Esophagus mucosa (tissue), 1 donor: ENCODE results near the gene CCDC88C. TPM values are rescaled to one million over a fixed set of nuclear protein-coding genes. Genes with fewer than 3 reads are reported as not detected.
A peak's percentile ranks its signal among the peaks of the same experiment; 100 is the strongest.

Experiments
- ATAC-seq: fragments of 200-7000 bp; cut with Tn5 transposase; one replicate; pipeline ENCODE4 v1.9.1; 2020
- total RNA-seq: library from RNA; stranded (reverse); gene quantifications from one replicate; pipeline ENCODE4 v1.2.4, GENCODE V29; 2023
- donor health status: DM: yes; HTN: yes; CAD: no.

The CCDC88C gene
- total RNA-seq, 1 donor from 2014 or later: 26.7 TPM

DNA sequence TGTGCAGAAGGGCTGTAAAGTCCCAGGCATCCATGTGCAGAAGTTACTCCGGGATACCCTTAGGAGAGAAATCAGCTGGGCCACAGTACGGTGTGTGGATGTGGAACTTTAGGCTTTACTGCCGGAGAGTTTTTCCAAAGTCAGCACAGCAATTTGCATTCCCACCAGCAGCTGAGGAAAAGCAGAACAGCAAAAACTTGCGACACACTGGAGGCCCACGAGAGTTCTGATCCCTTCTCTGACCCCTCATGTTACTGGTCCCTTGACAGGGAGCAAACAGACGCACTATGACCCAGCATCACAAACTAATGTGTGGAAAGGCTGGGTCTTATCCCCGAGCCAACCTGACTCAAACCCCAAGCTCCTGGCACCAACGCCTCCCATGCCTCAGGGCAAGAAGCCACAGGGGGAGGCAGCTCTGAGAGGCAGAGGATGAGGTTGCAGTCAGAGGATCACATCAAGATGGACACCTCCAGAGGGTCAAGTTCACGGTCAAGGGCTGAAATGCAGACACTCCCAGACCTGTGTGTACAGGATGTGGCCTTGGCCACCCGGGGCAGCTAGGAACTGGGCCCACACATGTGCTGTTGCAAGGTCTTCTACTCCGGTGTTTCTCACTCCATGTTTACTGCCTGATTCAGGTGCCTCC lies 38.6 kb downstream of the CCDC88C start:
- ATAC-seq: no peak

DNA sequence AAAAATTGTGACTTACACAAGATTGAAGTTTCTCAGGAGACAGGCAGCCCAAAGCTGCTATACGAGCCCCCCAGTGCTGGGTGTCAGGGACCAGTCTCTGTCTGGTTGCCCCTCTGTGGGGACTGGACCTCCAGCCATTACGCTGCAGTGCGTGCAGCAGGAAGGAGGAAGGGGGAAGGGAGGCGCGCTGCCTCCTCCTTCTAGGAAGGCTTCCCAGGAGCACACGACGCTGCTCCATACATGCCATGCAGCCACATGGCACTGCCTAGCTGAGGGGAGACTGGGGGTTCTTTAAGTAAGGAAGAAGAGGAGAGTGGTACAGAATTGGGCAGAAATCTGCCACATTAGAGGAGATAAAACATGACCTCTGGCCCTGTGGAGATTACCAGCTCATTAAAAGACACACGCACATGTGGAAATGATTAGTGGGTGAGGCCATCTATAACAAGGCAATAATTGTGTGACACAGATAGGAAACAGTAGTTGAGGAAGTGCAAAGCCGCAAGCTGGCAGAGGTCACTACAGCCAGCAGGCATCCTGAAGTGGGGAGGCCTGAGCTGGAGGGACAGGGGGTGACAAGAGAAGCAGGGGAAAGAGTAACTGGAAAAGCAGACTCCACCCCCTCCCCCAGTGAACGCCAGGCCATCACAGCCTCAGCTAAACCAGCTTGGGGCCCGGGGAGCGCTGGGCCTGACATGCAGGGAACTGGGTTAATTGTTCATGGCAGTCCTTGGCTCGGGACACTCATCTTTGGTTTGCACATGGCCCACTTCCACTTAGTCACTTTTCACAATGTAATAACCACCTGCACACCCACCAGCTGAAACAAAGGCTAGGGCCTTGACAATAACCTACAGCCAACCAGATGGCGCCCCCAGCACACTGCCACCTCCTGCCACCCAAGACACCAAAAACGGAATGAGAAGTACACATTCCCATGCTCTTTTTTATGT lies 39.6 kb downstream of the CCDC88C start:
- ATAC-seq: no peak

DNA sequence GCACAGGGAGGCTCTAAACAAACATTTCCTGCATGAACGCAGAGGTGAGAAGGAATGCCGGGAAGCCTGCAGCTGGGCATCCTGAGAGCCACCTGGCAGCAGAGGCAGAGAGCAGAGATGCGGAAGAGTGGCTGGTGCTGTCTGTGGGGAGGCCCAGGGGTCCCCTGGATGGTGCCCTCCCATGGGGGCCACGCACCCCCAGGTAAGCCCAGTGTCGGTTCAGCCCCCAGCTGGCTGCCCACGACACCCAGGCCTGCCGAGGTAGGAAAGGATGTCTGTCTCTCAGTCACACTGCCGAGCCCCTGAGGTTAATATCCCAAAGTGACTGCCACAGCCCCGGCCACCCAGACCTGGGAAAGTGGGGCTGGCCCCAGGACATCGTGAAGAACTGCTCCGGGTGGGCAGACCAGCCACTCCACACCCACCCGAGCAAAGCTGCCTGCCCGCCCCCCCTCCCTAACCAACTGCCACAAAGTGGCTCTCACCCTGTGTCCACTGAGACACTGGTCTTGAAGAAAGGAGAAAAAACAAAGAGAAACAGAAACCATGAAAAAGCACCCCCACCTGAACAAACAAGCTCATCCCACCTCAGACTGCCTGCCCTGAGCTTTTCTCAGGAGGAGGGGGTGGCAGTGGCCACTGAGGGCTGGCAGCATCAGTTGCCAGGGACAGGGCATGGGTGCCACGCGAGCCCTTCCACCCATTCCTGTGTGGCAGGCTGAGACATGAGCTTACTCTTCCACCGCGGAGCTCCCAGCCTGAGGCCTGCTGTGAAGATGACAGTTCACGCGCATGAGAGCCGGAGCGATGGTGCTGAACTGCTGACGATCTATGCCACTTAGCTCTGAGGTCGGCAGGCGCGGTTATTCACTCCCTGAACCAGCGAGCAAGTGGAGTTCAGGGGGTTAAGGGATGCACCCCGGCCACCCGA lies 40.8 kb downstream of the CCDC88C start:
- ATAC-seq: peak; percentile 43

GRCh38 chr14:91375720-91376452 lies 41.7 kb downstream of the CCDC88C start:
- ATAC-seq: no peak

DNA sequence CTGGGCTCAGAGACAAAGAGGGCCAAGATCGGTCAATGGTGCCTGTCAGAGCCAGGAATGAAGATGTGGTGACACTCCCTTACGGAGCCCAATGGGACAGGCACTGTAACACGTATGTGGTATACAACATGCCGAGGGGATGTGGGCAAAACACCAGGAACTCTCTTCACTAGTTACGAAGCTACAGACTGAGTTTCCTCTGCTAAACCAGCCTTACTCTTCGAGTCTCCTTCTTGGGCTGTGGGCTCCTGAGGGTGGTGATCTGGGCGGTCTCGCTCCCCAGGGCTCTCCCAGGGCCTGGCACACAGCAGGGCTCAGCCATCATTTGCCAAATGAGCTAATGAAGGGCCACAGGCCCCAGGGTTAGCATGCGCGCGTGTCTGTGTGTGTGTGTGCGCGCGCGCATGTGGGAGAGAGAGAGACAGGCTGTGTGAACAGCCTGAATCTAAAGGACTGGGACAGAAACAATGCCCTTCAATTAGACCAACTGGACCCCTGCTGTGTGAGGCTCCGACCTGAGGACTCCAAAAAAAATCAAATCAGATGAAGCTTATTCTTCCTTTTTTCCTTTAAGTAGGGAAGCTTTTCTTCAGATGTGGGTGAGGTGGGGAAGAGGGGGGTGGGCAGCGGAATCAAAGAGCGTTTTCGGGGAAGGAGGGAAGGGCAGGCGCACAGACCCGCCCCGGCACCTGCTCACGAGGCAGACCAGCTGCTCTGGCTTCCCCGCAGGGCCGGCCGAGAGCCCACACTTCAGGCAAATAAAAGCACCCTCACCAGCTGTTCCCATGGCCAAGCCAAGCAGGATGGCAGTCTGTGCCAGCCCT lies 42.5 kb downstream of the CCDC88C start:
- no peak for ATAC-seq

GRCh38 chr14:91374287-91374878 lies 43.2 kb downstream of the CCDC88C start:
- no peak for ATAC-seq

- ATAC-seq: no peak
Measured at GRCh38 chr14:91373591-91374254, 43.9 kb downstream of the CCDC88C start.

GRCh38 chr14:91372671-91373495 lies 44.7 kb downstream of the CCDC88C start:
- ATAC-seq: no peak

DNA sequence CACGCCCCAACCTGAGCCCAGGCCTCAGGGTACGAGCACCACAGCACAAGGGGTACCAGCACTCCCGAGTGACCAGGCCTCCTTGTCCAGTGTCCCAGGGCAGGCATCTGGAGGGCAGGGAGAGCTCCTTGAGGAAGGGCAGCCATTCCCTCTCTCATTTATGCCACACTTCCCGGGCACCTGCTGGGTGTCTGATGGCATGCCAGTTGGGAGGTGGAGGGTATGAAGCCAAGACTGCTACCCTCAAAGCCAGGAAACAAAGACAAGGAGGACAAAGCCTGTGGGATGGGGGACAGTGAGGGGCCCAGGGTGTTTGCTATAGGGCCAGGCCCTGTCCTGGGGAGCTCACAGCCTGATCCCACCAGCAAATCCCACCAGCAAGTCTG lies 45.6 kb downstream of the CCDC88C start:
- ATAC-seq: no peak

GRCh38 chr14:91371011-91371989 lies 46.3 kb downstream of the CCDC88C start:
- peak; percentile 56 for ATAC-seq

GRCh38 chr14:91369628-91370445 lies 47.8 kb downstream of the CCDC88C start:
- peak; percentile 83 for ATAC-seq

GRCh38 chr14:91368776-91369416 lies 48.7 kb downstream of the CCDC88C start:
- no peak for ATAC-seq

DNA sequence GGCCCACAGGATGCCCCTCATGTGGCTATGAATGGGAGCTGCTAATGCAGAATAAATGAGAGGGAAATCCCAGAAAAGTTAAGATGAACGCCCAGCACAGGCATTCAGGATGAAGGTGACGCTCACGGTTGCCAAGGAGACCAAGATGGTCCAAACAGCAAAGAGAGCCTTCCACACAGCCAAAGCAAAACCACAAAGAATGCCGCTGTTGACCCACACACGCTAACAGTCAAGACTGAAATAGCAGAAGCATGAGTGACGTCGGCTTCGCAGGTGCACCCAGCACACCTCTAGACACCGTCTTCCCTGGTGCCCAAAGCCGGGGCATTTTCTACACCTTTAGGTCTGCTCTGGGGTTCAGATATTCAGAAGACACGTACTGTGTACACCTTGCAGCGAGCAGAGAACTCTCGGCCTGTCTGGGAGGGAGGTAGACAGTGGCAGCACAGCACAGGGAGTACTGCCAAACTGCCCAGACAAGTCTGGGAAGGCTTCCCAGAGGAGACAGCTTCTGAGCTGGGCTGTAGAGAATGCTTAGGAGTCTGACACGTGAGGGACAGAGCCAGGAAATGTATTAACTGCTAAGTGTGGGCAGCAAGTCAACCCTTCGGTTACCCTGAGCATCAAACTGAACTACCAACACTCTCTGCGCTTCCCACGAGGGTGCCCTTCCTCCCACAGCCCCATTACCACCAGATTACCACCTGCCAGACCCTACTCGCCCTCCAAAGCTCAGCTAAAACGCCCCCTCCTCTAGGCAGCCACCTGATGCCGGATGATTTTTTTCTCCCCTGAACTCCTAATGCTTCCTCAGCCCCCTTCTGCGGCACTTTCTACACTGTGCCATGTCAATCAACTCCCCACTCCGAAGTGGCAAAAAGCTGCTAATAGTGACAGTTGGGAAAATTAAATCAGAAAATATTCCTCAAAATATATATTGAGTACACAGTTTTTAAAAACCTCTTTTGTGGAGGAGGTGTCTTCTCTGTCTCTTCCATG lies 50.1 kb downstream of the CCDC88C start:
- ATAC-seq: no peak

DNA sequence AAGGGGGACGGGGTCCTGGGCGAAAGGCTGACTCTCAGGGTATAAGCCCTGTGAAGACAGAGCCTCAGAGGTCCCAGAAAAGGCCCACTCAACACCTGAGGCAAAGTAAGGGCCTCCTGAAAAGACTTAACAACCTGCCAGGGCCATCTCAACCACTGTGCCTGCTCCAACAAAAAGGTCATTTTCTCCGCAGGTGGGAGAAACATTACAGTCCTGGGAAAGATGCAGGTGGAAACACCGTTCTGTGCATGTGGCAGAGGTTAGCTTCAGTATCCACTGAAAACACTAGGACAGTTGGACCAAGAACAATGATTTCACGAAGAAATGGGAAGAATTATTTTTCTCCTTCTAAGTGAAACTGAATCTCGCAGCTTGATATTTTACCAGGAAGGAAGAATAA lies 50.9 kb downstream of the CCDC88C start:
- ATAC-seq: no peak

DNA sequence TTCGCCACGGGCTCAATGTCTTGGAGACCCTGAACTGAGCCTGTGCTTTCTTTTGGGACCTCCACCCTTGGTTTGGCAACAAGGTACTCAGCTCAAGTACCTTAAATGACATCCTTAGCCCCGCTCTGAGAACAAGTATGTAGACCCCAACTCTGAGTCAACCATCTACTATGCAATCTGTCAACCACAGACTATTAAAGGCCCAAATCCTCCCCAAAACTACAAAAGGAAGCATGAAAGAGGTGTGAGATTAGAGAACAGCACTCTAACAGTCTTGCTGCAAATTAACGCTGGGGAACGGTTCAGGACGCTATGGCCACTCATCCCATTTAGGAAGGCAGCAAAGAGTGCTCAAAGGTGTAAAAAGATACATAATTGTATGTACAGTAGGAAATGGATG lies 52.1 kb downstream of the CCDC88C start:
- ATAC-seq: no peak
